A549 (cell line): ENCODE results near the gene LILRA2. TPM values are rescaled to one million over a fixed set of nuclear protein-coding genes. Genes with fewer than 3 reads are reported as not detected.

ENCODE experiments used
- ATAC-seq, 2 experiments: fragments of 200-7000 bp in 1 of 2; fragments of >200 bp in 1 of 2; cut with Nextera tagmentation in 1 of 2; cut with Tn5 transposase in 1 of 2; 3 replicates each; pipeline versions ENCODE4 v1.8.0 to v1.9.1; 2018 to 2020; ENCODE audit warnings: mild to moderate bottlenecking in 1 of 2, moderate library complexity in 1 of 2
- CTCF ChIA-PET: fragments of 300-600 bp; sonication (Branson Sonifier 250); formaldehyde crosslinking; extraction: SDS; loops from one replicate; lab custom pipeline; 2021; ENCODE audit warnings: antibody characterized with exemption, inconsistent platforms; lab: Yijun Ruan, JAX
- POLR2A ChIA-PET: fragments of 350-600 bp; formaldehyde crosslinking; extraction: SDS; loops from one replicate; lab custom pipeline; 2021; ENCODE audit warnings: antibody characterized with exemption, inconsistent platforms; lab: Yijun Ruan, JAX
- DNase-seq, 2 experiments: peaks; one replicate each; pipeline versions ENCODE4 v3.0.0 to v3.0.0-alpha.2; 2011 to 2016; ENCODE audit warnings: low read depth in 1 of 2, low spot score in 1 of 2
- FAIRE-seq: peaks from 2 replicates; lab custom pipeline; 2011; peaks lifted over from hg19 to GRCh38; lab: Jason Lieb, UNC
- H3K27ac ChIP-seq, 2 experiments: fragments of >200 bp; sonication (Bioruptor Twin); formaldehyde crosslinking; 3 replicates each; pipeline ENCODE4 v1.5.1; 2016 to 2017
- H3K4me1 ChIP-seq: fragments of >200 bp; sonication (Bioruptor Twin); formaldehyde crosslinking; 3 replicates; pipeline ENCODE4 v1.6.1; 2016
- H3K4me2 ChIP-seq: fragments of >200 bp; sonication (Bioruptor Twin); formaldehyde crosslinking; 3 replicates; pipeline ENCODE4 v1.6.1; 2016
- H3K4me3 ChIP-seq: fragments of >200 bp; sonication (Bioruptor Twin); formaldehyde crosslinking; 3 replicates; pipeline ENCODE4 v1.5.1; 2016
- H3K9me3 ChIP-seq: fragments of >200 bp; sonication (Bioruptor Twin); formaldehyde crosslinking; 3 replicates; pipeline ENCODE4 v1.6.1; 2016
- BCL3 ChIP-seq: fragments of >200 bp; sonication (Bioruptor Twin); formaldehyde crosslinking; IDR thresholded peaks from 3 replicates; pipeline ENCODE4 v1.6.1; 2016
- BHLHE40 ChIP-seq: IDR thresholded peaks from 2 replicates; pipeline ENCODE4 v1.6.1; 2012; ENCODE audit warnings: low read depth, low read length, inconsistent platforms
- CTCF ChIP-seq: fragments of >200 bp; sonication (Bioruptor Twin); formaldehyde crosslinking; IDR thresholded peaks from 3 replicates; pipeline ENCODE4 v1.5.1; 2016
- E2F6 ChIP-seq: IDR thresholded peaks from 2 replicates; pipeline ENCODE4 v1.6.1; 2012; ENCODE audit warnings: low read depth, borderline replicate concordance
- EHF ChIP-seq: fragments of 250-450 bp; sonication (Bioruptor Pico); IDR thresholded peaks from 2 replicates; pipeline ENCODE4 v1.5.0; 2020; ENCODE audit warnings: mild to moderate bottlenecking
- EP300 ChIP-seq, 2 experiments: fragments of >200 bp; sonication (Bioruptor Twin); formaldehyde crosslinking; IDR thresholded peaks; 2 replicates in 1 of 2; 3 replicates in 1 of 2; pipeline ENCODE4 v1.6.1; 2016 to 2017
- GATA3 ChIP-seq: IDR thresholded peaks from 2 replicates; pipeline ENCODE4 v1.6.1; 2012; ENCODE audit warnings: borderline replicate concordance
- HDAC2 ChIP-seq: fragments of 200-600 bp; sonication (generic); IDR thresholded peaks from 2 replicates; pipeline ENCODE4 v1.6.1; 2016
- MAFK ChIP-seq: fragments of 450-650 bp; IDR thresholded peaks from 2 replicates; pipeline ENCODE4 v1.6.1; 2014; ENCODE audit not compliant: partially characterized antibody
- MYC ChIP-seq: IDR thresholded peaks from 2 replicates; pipeline ENCODE4 v1.6.1; 2012; ENCODE audit warnings: mild to moderate bottlenecking, inconsistent platforms, low read length, improper control_type of control experiment, borderline replicate concordance
- NR3C1 ChIP-seq: fragments of >200 bp; sonication (Bioruptor Twin); formaldehyde crosslinking; IDR thresholded peaks from 3 replicates; pipeline ENCODE4 v1.6.1; 2017
- PBX3 ChIP-seq: IDR thresholded peaks from 2 replicates; pipeline ENCODE4 v1.6.1; 2012
- RAD21 ChIP-seq, 2 experiments: fragments of >200 bp in 1 of 2; sonication (Bioruptor Twin) in 1 of 2; formaldehyde crosslinking in 1 of 2; IDR thresholded peaks in 1 of 2; conservative IDR thresholded peaks in 1 of 2; 2 replicates in 1 of 2; 3 replicates in 1 of 2; pipeline ENCODE4 v1.6.1; 2012 to 2018; ENCODE audit warnings: inconsistent platforms in 1 of 2
- RCOR1 ChIP-seq: fragments of 150-350 bp; IDR thresholded peaks from 2 replicates; pipeline ENCODE4 v1.6.1; 2014; ENCODE audit warnings: antibody characterized with exemption, low read length, low read depth
- REST ChIP-seq: fragments of 200-600 bp; sonication (generic); IDR thresholded peaks from 2 replicates; pipeline ENCODE4 v1.6.1; 2016; ENCODE audit warnings: antibody characterized with exemption, mild to moderate bottlenecking, moderate library complexity
- TP53 ChIP-seq: fragments of 250-450 bp; sonication (Bioruptor Pico); IDR thresholded peaks from 2 replicates; pipeline ENCODE4 v1.5.0; 2021; ENCODE audit warnings: mild to moderate bottlenecking, moderate library complexity
- WGBS: methylation state at CpG from one replicate; pipeline ENCODE4 v1.1.6; 2017; ENCODE audit errors: missing lambda C conversion rate; 5-methylcytosine and 5-hydroxymethylcytosine counted together
- polyA minus RNA-seq: library from RNA; depleted of rRNA, polyadenylated mRNA; stranded (reverse); fragments of >200 nt; gene quantifications from 2 replicates; pipeline ENCODE4 v1.2.3, GENCODE V29; 2011; rRNA and poly(A)+ RNA removed
- polyA plus RNA-seq, 4 experiments: library from polyadenylated mRNA; depleted of rRNA in 3 of 4; stranded (reverse); fragments of >200 nt; fragmentation: RNase III in 1 of 4; extraction: RNeasy Plus Mini Kit Qiagen cat#74134 plus additional on column Dnase treatment in 1 of 4; gene quantifications; 2 replicates in 3 of 4; 3 replicates in 1 of 4; pipeline ENCODE4 v1.2.3, GENCODE V29; 2011 to 2017

The LILRA2 gene
- polyA plus RNA-seq (2011; rRNA removed) (not detected in 2 replicates), polyA plus RNA-seq (2017; fragmentation: RNase III; extraction: RNeasy Plus Mini Kit Qiagen cat#74134 plus additional on column Dnase treatment) (not detected in 3 replicates), polyA minus RNA-seq (not detected in 2 replicates)
- not detected in 2 replicates for polyA plus RNA-seq (2012; cell fraction: cytosol; rRNA removed)
- polyA plus RNA-seq (2012; cell fraction: nucleus; rRNA removed): not detected in 2 replicates

- ChIA-PET CTCF (no interaction called here), POLR2A (no interaction called here)
- DNase-seq: no peak
- no peak for FAIRE-seq
- Histone ChIP-seq H3K4me3 (no peak within 1 kb of the TSS), H3K4me1 (no peaks in the 10 kb centered on the region), H3K4me2 (no peak within 1 kb of the TSS), H3K27ac (no peak within 1 kb of the TSS), H3K9me3 (no peaks in the 10 kb centered on the region; the same call in 2 of the 3 replicates)
- peak; percentile 12 to 54; a peak in 3 of 6 replicates for ATAC-seq
- no peak for TF ChIP-seq CTCF
- TF ChIP-seq HDAC2: no peak
- TF ChIP-seq EHF (CRISPR knock-in tag): no peak
- 5% methylated on average over 8 of the region's 10 CpGs for WGBS
These were observed at the start of gene LILRA2 for GRCh38 chr19:54573330-54573872. TSS of gene LILRA2 (plus strand) at chr19:54573790. CDS start at chr19:54573879, 89 bp downstream.

GRCh38 chr19:54525636-54526035 lies 48.0 kb upstream of the LILRA2 start:
- no peak for DNase-seq
- POLR2A ChIA-PET: no interaction called here
- no peak for TF ChIP-seq HDAC2
- Histone ChIP-seq H3K4me2 (no peak overlapping the region), H3K9me3 (0 out of 3 replicates have a peak, but pooled peaks cover 2% of the 10 kb centered on the region), H3K4me1 (no peaks in the 10 kb centered on the region), H3K27ac (no peak overlapping the region), H3K4me3 (no peak overlapping the region)
- FAIRE-seq: no peak
- ATAC-seq: no peak
- 2% methylated on average over 5 of the region's 5 CpGs for WGBS
- CTCF ChIA-PET: interaction anchor here (1.5 kb wide), 1 partner anchor 47 kb away, joined by 3 read pairs; no protein-coding TSS in a partner anchor

- ATAC-seq (no peak), DNase-seq (no peak), FAIRE-seq (no peak)
- H3K4me1 ChIP-seq: no peaks in the 10 kb centered on the region
- POLR2A ChIA-PET: no interaction called here
- WGBS: 58% methylated on average over 26 of the region's 26 CpGs
- CTCF ChIA-PET: interaction anchor here (1.3 kb wide), 1 partner anchor 48 kb away, joined by 3 read pairs; no protein-coding TSS in a partner anchor
- H3K4me3 ChIP-seq: no peak overlapping the region
- no peak overlapping the region for H3K4me2 ChIP-seq
- 0 out of 3 replicates have a peak, but pooled peaks cover 2% of the 10 kb centered on the region for H3K9me3 ChIP-seq
- no peak overlapping the region for H3K27ac ChIP-seq
- no peak for TF ChIP-seq EP300 (IDR thresholded peaks at IDR 0.05)
- TF ChIP-seq BCL3: no peak
- no peak for TF ChIP-seq RCOR1
- no peak for TF ChIP-seq GATA3
- no peak for TF ChIP-seq E2F6
- TF ChIP-seq MAFK: no peak
- no peak for TF ChIP-seq NR3C1
- no peak for TF ChIP-seq BHLHE40
- TF ChIP-seq RAD21 (conservative IDR thresholded peaks at IDR 0.05 in 1 of 2, IDR thresholded peaks at IDR 0.05 in 1 of 2): no peak
- TF ChIP-seq MYC: no peak
- TF ChIP-seq PBX3: no peak
- no peak for TF ChIP-seq TP53 (CRISPR knock-in tag)
- TF ChIP-seq REST: no peak
These were observed 46.6 kb upstream of the LILRA2 start for GRCh38 chr19:54526972-54527371.
